Vein endothelial cell (primary cell): Measurements from ENCODE around the gene MTF1. TPM values are rescaled to one million over a fixed set of nuclear protein-coding genes. Genes with fewer than 3 reads are reported as not detected.

Experiments used
- small RNA-seq: library from RNA; depleted of rRNA; stranded (forward); fragments of <200 nt; gene quantifications from one replicate; pipeline ENCODE3, GENCODE V24; 2012
- total RNA-seq: library from RNA; depleted of rRNA; stranded (reverse); fragments of >200 nt; gene quantifications from 2 replicates; pipeline ENCODE4 v1.2.3, GENCODE V29; 2012

Gene MTF1
- 4.2 and 4.4 TPM in 2 replicates for total RNA-seq

DNA sequence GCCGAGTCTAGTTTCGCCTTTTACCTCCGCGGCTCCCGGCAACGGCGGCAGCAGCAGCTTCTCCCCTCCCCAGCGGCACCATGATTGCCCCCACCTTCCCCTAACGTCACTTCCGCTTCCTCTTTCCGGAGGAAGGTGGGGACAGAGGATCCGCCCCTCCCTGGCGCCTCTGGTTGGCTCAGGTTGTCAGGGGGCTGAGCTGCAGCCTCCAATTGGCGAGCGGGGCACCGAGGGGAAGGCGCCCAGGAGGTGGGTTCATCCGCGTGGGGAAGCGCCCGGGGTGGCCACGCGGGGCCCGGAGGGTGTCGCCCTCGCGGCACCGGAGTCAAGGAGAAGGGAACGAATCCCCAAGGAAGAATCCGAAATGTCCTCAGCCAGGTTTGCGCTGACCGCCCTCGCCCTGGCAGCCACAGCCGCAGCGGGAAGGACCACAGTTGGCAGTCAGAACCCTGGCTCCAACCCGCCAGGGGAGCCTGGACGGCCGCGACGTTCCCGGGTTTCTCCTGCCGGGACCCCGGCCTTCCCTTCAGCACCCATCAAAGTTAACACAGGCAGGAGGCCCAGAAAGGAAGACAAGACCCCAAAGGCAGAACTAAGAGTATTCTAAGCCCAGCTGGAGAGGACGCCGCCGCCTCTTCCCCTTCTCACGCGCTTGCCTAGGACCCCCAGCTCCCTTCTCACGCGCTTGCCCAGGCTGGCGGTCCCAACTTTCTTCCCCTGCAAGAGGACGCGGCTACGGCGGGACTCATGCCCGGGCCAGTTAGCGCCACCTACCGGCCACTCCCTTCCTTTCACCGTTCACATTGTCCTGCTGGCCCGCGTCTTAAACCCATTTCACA, at the start of gene MTF1:
MTF1 (minus strand) TSS at position 86 of the 839 bp plus-strand sequence. CDS start 1,934 bp downstream, outside the sequence.

DNA sequence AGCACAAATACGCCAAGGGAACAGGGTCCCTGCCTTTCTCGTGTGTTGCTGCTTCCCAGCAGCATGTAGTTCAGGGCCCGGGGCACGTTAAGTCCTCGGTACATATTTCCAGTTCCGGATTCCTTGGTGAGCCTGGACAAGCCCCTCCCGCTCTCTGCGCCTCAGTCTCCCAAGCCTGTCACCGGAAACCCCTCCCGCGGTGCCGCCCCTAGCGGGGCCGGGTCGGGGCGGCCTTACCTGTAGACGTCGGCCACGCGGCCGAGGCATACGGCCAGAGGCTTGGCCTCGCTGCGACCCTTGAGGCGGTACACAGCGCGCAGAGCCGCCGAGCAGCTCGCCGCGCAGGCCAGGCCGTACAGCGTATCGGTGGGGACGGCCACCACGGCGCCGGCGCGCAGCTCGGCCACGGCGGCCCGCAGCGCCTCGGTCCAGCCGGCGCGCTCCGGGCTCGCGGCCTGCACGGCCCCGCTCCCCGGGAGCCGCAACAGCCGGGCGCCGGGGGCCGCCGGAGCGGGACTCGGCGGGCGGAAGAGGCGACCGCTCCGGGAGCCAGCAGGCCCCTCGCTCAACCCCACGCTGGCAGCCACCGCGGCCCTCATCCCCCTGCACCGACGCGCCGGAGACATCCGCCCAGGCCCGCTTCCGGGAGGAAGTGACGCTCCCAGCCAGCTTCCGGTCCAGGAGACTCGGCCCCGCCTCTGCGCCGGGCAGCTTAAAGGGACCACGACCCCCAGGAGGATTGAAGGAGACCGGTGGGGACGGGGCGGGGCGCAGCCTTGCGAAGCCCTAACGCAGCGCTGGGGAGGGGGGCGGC, 51.6 kb downstream of the MTF1 start, which contains the start of the genes C1orf122 and YRDC:
C1orf122 (plus strand) TSS at position 236 of the 814 bp plus-strand sequence. CDS start 615 bp downstream, outside the sequence.
YRDC (minus strand) TSS at position 654 of the 814 bp plus-strand sequence; CDS start at position 626, 28 bp downstream.

DNA sequence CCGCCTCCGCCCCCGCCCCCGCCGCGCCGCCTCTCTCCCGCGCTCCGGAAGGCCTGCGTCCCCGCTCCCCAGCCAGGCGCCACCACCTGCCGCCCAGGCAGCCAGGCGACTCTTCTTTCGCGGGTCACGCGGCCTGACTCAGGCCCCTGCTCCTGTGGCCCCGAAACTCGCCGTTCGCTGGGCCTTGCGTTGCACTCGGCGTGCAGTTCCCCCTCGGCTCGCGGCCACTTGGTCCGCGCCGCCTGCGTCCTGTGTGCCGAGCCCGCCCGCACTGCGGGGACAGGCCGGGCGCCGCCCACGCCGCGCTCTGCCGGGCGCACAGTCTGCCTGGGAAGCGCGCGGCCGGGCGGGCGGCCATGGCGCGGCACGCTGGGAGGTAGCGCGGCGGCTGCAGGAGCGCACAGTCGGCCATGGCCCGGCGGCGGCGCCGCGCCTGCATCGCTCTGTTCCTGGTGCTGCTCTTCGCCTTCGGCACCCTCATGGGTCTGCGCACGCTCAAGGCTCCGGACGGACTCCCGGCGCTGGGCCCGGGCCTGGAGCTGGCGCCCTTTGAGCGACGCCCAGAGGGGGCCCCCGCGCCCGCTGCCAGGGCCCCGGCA, 65.5 kb downstream of the MTF1 start, which contains the start of gene MANEAL:
MANEAL (plus strand) TSS at position 75 of the 599 bp plus-strand sequence; CDS start at position 411, 336 bp downstream.

DNA sequence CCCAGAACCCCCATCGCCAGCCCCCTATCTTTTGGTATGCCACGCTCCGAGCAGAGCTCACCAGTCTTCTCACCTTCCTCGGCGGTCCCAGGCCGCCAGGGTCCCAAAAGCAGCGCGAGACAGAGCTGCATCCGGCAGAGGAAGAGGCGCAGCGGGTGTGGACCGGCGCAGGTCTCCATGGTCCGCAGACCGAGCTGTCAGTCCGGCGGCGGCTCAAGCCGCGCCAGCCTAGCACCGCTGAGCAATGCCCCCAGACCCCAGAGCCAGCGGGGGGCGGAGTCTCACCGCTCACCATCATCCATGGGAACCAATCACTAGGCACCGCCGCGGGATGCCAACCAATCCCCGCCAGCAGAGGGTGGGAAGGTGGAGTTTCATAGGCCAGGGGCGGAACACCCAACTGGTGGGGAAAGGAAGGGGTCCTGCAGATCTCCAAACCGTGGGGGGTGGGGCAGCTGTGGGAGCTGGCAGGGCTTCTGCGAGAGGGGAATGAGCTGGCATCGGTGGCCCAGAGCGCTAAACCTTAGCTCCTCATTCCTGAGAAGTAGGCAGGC, 94.4 kb downstream of the MTF1 start, which contains the start of gene EPHA10:
EPHA10 (minus strand) TSS at position 233 of the 554 bp plus-strand sequence; CDS start at position 179, 54 bp downstream.

Small RNA genes lying within 50 kb of the gene (small RNA-seq; reads per million reads assigned to genes)
- not detected for gene RF00092
- gene RNU6-584P, result not detected

Other genes with a start within 250 kb of the MTF1 start
- gene RSPO1, start 224.7 kb downstream of the MTF1 start, total RNA-seq, result not detected in 2 replicates
- gene CDCA8, start 167.1 kb downstream of the MTF1 start, total RNA-seq, result 8.8 and 18.6 TPM in 2 replicates
- not detected in 2 replicates for gene EPHA10, start 94.5 kb downstream of the MTF1 start, total RNA-seq
- 1.3 and 2.0 TPM in 2 replicates for gene MANEAL, start 65.7 kb downstream of the MTF1 start, total RNA-seq
- 14.4 and 23.5 TPM in 2 replicates for gene C1orf122, start 51.8 kb downstream of the MTF1 start, total RNA-seq
- 18.9 and 21.5 TPM in 2 replicates for gene YRDC, start 51.4 kb downstream of the MTF1 start, total RNA-seq
- 20.9 and 22.5 TPM in 2 replicates for gene INPP5B, start 87.5 kb upstream of the MTF1 start, total RNA-seq
- 67.0 and 96.8 TPM in 2 replicates for gene SF3A3, start 130.4 kb upstream of the MTF1 start, total RNA-seq
- gene FHL3, start 145.9 kb upstream of the MTF1 start, total RNA-seq, result 27.6 and 51.0 TPM in 2 replicates
- 49.6 and 60.7 TPM in 2 replicates for gene UTP11, start 153.1 kb upstream of the MTF1 start, total RNA-seq
- not detected in 2 replicates for gene POU3F1, start 187.2 kb upstream of the MTF1 start, total RNA-seq